K562 (cell line): ENCODE data around the gene MED15. TPM values are rescaled to one million over a fixed set of nuclear protein-coding genes. Genes with fewer than 3 reads are reported as not detected.

Experiments
- CREB1 ChIP-seq, 2 experiments: sonication (generic) in 1 of 2; formaldehyde crosslinking in 1 of 2; IDR thresholded peaks; 2 replicates each; pipeline versions ENCODE4 v1.6.1 to v1.8.0; 2012 to 2022; ENCODE audit warnings: inconsistent platforms in 1 of 2, mild to moderate bottlenecking in 1 of 2, missing genetic modification reagents in 1 of 2, moderate library complexity in 1 of 2
- EHMT2 ChIP-seq: fragments of 450-650 bp; IDR thresholded peaks from 2 replicates; pipeline ENCODE4 v1.6.1; 2018; ENCODE audit warnings: antibody characterized with exemption
- MECOM ChIP-seq: fragments of 250-450 bp; sonication (Bioruptor Pico); IDR thresholded peaks from 2 replicates; pipeline ENCODE4 v1.8.0; 2022; ENCODE audit warnings: inconsistent platforms
- MYNN ChIP-seq, 2 experiments: sonication (generic); formaldehyde crosslinking in 1 of 2; IDR thresholded peaks; 2 replicates each; pipeline versions ENCODE4 v1.5.0 to v1.6.1; 2016 to 2020; ENCODE audit warnings: antibody characterized with exemption in 1 of 2, missing genetic modification reagents in 1 of 2
- TAF7 ChIP-seq: fragments of 450-650 bp; IDR thresholded peaks from 2 replicates; pipeline ENCODE4 v1.6.1; 2016; ENCODE audit warnings: missing genetic modification characterization, missing compliant biosample characterization
- TCF7 ChIP-seq: sonication (generic); IDR thresholded peaks from 2 replicates; pipeline ENCODE4 v1.6.1; 2016; ENCODE audit warnings: antibody characterized with exemption, borderline replicate concordance
- ZFX ChIP-seq: sonication (generic); formaldehyde crosslinking; IDR thresholded peaks from 2 replicates; pipeline ENCODE4 v1.8.0; 2022; ENCODE audit warnings: mild to moderate bottlenecking, missing genetic modification reagents, moderate library complexity
- ZNF134 ChIP-seq: fragments of 250-450 bp; sonication (Bioruptor Pico); conservative IDR thresholded peaks from 2 replicates; pipeline ENCODE4 v1.4.0; 2020
- ZNF311 ChIP-seq: fragments of 250-450 bp; sonication (Bioruptor Pico); IDR thresholded peaks from 2 replicates; pipeline ENCODE4 v1.4.0; 2020; ENCODE audit warnings: mild to moderate bottlenecking, moderate library complexity
- polyA plus RNA-seq, 8 experiments: library from polyadenylated mRNA; depleted of rRNA in 4 of 8; stranded (reverse) in 5 of 8; unstranded in 3 of 8; fragments of >200 nt; fragmentation: Nextera tagmentation in 2 of 8; fragmentation: Illumina TruSeq in 1 of 8; extraction: Ambion mirVana in 2 of 8; extraction: Trizol in 1 of 8; gene quantifications; 2 replicates each; pipeline versions ENCODE4 v1.2.1 to v1.2.3, GENCODE V29; 2011 to 2014; ENCODE audit warnings: inconsistent platforms in 1 of 8, missing spikeins in 1 of 8
- total RNA-seq, 7 experiments: library from RNA; depleted of rRNA in 6 of 7; stranded (reverse); fragments of >200 nt in 6 of 7; fragmentation: Illumina TruSeq in 2 of 7; extraction: Trizol in 2 of 7; gene quantifications; 2 replicates each; pipeline versions ENCODE4 v1.2.1 to v1.2.3, GENCODE V29; 2011 to 2021; ENCODE audit warnings: low replicate concordance in 1 of 7
- TF ChIP-seq, protein P1 (sequence below): fragments of 250-450 bp; sonication (Bioruptor Pico); IDR thresholded peaks from 2 replicates; pipeline ENCODE4 v1.4.0; 2020; ENCODE audit warnings: mild to moderate bottlenecking, moderate library complexity
- TF ChIP-seq, protein P2 (sequence below): fragments of 450-650 bp; IDR thresholded peaks from 2 replicates; pipeline ENCODE4 v1.6.1; 2016; ENCODE audit warnings: low read depth
- TF ChIP-seq, protein P3 (sequence below): fragments of 250-450 bp; sonication (Bioruptor Pico); IDR thresholded peaks from 2 replicates; pipeline ENCODE4 v1.5.0; 2020; ENCODE audit warnings: mild to moderate bottlenecking
- TF ChIP-seq, protein P4 (sequence below): fragments of 250-450 bp; sonication (Bioruptor Pico); IDR thresholded peaks from 2 replicates; pipeline ENCODE4 v1.4.0; 2020; ENCODE audit warnings: mild to moderate bottlenecking, moderate library complexity, borderline replicate concordance

Gene MED15
- total and polyA plus RNA-seq, 9 of the 15 experiments (the other 6 are each of a cell fraction or from before 2014, with no cell fraction given) = 4.0 to 271 (median 60.1) TPM

DNA sequence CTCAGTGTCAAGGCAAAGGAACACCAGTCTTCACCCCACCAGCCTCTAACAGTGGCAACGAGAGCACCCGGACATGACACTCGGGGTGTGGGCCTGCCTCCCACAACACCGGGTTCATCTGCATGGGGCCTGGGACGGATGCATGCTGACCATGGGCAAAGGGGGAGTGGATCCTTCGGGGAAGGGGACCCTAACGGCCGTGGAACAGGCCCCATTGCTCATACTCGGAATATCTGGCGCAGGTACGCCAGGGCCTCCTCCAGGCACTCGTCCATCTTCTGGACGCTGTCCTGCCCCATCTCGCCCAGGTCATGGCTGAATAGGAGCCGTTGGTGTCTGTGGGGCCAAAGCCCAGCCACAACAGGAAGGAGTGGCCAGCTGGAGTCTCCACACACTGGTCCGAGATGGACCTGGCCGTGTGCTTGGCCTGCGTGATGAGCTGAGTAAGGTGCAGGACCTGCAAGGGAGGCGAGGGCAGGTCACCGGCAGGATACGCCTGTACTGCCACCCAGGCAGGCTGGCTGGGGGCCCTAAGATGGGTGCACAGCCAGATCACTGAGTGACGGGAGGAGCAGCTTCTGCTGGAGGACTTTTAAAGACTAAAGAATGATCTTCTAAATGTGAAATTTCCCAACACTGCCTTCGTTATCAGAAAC, 96.8 kb downstream of the MED15 start (continued):
- TF ChIP-seq ZNF134 (no peak), MYNN (IDR thresholded peaks at IDR 0.05) (0 out of 2 replicates have a peak, but pooled peaks have one; percentile 11), MYNN (CRISPR knock-in tag; IDR thresholded peaks at IDR 0.05) (no peak), ZFX (no peak), CREB1 (IDR thresholded peaks at IDR 0.05) (no peak; the same call in 1 of the 2 replicates), CREB1 (CRISPR knock-in tag; IDR thresholded peaks at IDR 0.05) (no peak), TCF7 (no peak), EHMT2 (no peak), MECOM (CRISPR knock-in tag) (no peak), TAF7 (tag) (no peak), ZNF311 (no peak)
- TF ChIP-seq, protein P1, sequence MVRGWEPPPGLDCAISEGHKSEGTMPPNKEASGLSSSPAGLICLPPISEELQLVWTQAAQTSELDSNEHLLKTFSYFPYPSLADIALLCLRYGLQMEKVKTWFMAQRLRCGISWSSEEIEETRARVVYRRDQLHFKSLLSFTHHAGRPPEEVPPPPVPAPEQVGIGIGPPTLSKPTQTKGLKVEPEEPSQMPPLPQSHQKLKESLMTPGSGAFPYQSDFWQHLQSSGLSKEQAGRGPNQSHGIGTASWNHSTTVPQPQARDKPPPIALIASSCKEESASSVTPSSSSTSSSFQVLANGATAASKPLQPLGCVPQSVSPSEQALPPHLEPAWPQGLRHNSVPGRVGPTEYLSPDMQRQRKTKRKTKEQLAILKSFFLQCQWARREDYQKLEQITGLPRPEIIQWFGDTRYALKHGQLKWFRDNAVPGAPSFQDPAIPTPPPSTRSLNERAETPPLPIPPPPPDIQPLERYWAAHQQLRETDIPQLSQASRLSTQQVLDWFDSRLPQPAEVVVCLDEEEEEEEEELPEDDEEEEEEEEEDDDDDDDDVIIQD (CRISPR knock-in tag) = 0 out of 2 replicates have a peak, but pooled peaks have one; percentile 62
- TF ChIP-seq, protein P2, sequence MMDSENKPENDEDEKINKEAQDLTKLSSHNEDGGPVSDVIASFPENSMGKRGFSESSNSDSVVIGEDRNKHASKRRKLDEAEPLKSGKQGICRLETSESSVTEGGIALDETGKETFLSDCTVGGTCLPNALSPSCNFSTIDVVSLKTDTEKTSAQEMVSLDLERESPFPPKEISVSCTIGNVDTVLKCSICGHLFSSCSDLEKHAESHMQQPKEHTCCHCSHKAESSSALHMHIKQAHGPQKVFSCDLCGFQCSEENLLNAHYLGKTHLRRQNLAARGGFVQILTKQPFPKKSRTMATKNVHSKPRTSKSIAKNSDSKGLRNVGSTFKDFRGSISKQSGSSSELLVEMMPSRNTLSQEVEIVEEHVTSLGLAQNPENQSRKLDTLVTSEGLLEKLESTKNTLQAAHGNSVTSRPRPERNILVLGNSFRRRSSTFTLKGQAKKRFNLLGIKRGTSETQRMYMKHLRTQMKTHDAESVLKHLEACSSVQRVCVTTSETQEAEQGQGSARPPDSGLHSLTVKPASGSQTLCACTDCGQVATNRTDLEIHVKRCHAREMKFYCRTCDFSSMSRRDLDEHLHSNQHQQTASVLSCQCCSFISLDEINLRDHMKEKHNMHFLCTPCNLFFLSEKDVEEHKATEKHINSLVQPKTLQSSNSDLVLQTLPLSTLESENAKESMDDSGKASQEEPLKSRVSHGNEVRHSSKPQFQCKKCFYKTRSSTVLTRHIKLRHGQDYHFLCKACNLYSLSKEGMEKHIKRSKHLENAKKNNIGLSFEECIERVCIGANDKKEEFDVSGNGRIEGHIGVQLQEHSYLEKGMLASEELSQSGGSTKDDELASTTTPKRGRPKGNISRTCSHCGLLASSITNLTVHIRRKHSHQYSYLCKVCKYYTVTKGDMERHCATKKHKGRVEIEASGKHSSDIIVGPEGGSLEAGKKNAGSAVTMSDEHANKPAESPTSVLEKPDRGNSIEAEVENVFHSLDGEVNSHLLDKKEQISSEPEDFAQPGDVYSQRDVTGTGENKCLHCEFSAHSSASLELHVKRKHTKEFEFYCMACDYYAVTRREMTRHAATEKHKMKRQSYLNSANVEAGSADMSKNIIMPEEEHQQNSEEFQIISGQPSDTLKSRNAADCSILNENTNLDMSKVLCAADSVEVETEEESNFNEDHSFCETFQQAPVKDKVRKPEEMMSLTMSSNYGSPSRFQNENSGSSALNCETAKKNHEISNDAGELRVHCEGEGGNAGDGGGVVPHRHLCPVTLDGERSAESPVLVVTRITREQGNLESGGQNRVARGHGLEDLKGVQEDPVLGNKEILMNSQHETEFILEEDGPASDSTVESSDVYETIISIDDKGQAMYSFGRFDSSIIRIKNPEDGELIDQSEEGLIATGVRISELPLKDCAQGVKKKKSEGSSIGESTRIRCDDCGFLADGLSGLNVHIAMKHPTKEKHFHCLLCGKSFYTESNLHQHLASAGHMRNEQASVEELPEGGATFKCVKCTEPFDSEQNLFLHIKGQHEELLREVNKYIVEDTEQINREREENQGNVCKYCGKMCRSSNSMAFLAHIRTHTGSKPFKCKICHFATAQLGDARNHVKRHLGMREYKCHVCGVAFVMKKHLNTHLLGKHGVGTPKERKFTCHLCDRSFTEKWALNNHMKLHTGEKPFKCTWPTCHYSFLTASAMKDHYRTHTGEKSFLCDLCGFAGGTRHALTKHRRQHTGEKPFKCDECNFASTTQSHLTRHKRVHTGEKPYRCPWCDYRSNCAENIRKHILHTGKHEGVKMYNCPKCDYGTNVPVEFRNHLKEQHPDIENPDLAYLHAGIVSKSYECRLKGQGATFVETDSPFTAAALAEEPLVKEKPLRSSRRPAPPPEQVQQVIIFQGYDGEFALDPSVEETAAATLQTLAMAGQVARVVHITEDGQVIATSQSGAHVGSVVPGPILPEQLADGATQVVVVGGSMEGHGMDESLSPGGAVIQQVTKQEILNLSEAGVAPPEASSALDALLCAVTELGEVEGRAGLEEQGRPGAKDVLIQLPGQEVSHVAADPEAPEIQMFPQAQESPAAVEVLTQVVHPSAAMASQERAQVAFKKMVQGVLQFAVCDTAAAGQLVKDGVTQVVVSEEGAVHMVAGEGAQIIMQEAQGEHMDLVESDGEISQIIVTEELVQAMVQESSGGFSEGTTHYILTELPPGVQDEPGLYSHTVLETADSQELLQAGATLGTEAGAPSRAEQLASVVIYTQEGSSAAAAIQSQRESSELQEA = no peak
- TF ChIP-seq, protein P3, sequence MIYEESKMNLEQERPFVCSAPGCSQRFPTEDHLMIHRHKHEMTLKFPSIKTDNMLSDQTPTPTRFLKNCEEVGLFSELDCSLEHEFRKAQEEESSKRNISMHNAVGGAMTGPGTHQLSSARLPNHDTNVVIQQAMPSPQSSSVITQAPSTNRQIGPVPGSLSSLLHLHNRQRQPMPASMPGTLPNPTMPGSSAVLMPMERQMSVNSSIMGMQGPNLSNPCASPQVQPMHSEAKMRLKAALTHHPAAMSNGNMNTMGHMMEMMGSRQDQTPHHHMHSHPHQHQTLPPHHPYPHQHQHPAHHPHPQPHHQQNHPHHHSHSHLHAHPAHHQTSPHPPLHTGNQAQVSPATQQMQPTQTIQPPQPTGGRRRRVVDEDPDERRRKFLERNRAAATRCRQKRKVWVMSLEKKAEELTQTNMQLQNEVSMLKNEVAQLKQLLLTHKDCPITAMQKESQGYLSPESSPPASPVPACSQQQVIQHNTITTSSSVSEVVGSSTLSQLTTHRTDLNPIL (CRISPR knock-in tag) = no peak
- TF ChIP-seq, protein P4, sequence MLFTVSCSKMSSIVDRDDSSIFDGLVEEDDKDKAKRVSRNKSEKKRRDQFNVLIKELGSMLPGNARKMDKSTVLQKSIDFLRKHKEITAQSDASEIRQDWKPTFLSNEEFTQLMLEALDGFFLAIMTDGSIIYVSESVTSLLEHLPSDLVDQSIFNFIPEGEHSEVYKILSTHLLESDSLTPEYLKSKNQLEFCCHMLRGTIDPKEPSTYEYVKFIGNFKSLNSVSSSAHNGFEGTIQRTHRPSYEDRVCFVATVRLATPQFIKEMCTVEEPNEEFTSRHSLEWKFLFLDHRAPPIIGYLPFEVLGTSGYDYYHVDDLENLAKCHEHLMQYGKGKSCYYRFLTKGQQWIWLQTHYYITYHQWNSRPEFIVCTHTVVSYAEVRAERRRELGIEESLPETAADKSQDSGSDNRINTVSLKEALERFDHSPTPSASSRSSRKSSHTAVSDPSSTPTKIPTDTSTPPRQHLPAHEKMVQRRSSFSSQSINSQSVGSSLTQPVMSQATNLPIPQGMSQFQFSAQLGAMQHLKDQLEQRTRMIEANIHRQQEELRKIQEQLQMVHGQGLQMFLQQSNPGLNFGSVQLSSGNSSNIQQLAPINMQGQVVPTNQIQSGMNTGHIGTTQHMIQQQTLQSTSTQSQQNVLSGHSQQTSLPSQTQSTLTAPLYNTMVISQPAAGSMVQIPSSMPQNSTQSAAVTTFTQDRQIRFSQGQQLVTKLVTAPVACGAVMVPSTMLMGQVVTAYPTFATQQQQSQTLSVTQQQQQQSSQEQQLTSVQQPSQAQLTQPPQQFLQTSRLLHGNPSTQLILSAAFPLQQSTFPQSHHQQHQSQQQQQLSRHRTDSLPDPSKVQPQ (CRISPR knock-in tag) = no peak
